Activated CD8-positive, alpha-beta memory T cell treated with anti-CD3 and anti-CD28 coated beads for 1 hour (primary cell): Measurements from ENCODE around the gene TRAF6.
A peak's percentile ranks its signal among the peaks of the same experiment; 100 is the strongest.
"Not testable (repeated sequence)": the region's sequence is repeated elsewhere in the genome, so short reads cannot be mapped to it uniquely, and the experiment has no call there.

Experiments
- DNase-seq, 2 donors: peaks; one replicate each; pipeline ENCODE4 v3.0.0-alpha.2; 2020; ENCODE audit warnings: low read depth in 1 of 2; ENCODE audit errors: extremely low read depth in 1 of 2

TRAF6 gene

GRCh38 chr11:36509694-36510593, at the start of gene TRAF6:
TRAF6 (minus strand) TSS chr11:36510272; CDS start chr11:36501515, 8,757 bp downstream.
- DNase-seq = peak; percentile 70 to 89

- no peak for DNase-seq
Measured at GRCh38 chr11:36558571-36559413, 48.7 kb upstream of the TRAF6 start.

- DNase-seq = no peak
Measured at GRCh38 chr11:36557991-36558390, 47.9 kb upstream of the TRAF6 start.

- not testable (repeated sequence) for DNase-seq
Measured at GRCh38 chr11:36557390-36557789, 47.3 kb upstream of the TRAF6 start.

GRCh38 chr11:36550385-36551115, 40.5 kb upstream of the TRAF6 start:
- DNase-seq = no peak

- no peak for DNase-seq
Measured at GRCh38 chr11:36540998-36541397, 30.9 kb upstream of the TRAF6 start.

- DNase-seq = no peak
Measured at GRCh38 chr11:36534276-36534840, 24.3 kb upstream of the TRAF6 start.

GRCh38 chr11:36532941-36533601, 23.0 kb upstream of the TRAF6 start:
- no peak for DNase-seq

GRCh38 chr11:36530840-36531239, 20.8 kb upstream of the TRAF6 start:
- DNase-seq = no peak

- DNase-seq = no peak
Measured at GRCh38 chr11:36513965-36514364, 3.9 kb upstream of the TRAF6 start.

GRCh38 chr11:36512016-36512415, 1.9 kb upstream of the TRAF6 start:
- no peak for DNase-seq

GRCh38 chr11:36511062-36511461, 990 bp upstream of the TRAF6 start:
- DNase-seq = not testable (repeated sequence)

GRCh38 chr11:36510594-36510942, 496 bp upstream of the TRAF6 start:
- DNase-seq = no peak

- no peak for DNase-seq
Measured at GRCh38 chr11:36509201-36509639, 852 bp downstream of the TRAF6 start.

GRCh38 chr11:36508743-36509142, 1.3 kb downstream of the TRAF6 start:
- no peak for DNase-seq

- DNase-seq = no peak
Measured at GRCh38 chr11:36507824-36508489, 2.1 kb downstream of the TRAF6 start.

GRCh38 chr11:36501236-36501635, 8.8 kb downstream of the TRAF6 start:
- DNase-seq = no peak

GRCh38 chr11:36500315-36500721, 9.8 kb downstream of the TRAF6 start:
- DNase-seq = no peak

GRCh38 chr11:36499315-36499714, 10.8 kb downstream of the TRAF6 start:
- no peak for DNase-seq

- no peak for DNase-seq
Measured at GRCh38 chr11:36498721-36499120, 11.4 kb downstream of the TRAF6 start.
